Amniotic stem cell (primary cell): ENCODE data around the gene MSL3.
A peak's percentile ranks its signal among the peaks of the same experiment; 100 is the strongest.

Source experiments
- DNase-seq: peaks from one replicate; lab custom pipeline; 2025; lab: John Stamatoyannopoulos, UW

MSL3 gene, protein sequence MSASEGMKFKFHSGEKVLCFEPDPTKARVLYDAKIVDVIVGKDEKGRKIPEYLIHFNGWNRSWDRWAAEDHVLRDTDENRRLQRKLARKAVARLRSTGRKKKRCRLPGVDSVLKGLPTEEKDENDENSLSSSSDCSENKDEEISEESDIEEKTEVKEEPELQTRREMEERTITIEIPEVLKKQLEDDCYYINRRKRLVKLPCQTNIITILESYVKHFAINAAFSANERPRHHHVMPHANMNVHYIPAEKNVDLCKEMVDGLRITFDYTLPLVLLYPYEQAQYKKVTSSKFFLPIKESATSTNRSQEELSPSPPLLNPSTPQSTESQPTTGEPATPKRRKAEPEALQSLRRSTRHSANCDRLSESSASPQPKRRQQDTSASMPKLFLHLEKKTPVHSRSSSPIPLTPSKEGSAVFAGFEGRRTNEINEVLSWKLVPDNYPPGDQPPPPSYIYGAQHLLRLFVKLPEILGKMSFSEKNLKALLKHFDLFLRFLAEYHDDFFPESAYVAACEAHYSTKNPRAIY

DNA sequence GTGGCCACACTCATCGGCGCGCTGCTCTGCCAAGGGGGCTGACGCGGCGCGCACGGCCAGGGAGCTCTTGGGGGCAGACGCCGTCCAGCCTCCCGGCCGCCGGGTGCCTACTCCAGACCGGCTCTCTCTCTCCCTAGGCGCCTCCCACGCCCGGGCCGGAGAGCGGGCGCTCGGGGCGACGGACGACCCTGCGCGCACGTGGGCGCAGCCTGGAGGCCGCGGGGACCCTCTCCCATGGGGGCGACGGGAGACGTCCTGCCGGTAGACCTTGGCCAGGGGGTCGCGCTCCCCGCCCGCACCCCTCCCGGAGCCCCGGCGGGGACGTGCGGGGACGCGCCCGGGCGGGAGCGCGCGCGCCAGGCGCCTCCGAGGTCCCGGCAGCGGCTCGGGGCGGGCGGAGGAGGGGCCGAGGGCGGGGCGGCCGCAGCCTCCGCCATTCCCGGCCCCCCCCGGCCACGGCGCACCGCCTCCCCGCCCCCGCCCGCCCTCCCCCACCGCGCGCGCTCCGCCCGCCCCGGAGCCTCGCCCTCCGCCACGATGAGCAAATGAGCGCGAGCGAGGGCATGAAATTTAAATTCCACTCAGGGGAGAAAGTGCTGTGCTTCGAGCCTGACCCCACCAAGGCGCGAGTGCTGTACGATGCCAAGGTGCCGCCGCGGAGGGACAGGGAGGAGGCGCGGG lies at the start of gene MSL3:
MSL3 (plus strand) TSS at position 519 of the 681 bp plus-strand sequence; CDS start at position 546, 27 bp downstream.
- peak; percentile 16 for DNase-seq

DNA sequence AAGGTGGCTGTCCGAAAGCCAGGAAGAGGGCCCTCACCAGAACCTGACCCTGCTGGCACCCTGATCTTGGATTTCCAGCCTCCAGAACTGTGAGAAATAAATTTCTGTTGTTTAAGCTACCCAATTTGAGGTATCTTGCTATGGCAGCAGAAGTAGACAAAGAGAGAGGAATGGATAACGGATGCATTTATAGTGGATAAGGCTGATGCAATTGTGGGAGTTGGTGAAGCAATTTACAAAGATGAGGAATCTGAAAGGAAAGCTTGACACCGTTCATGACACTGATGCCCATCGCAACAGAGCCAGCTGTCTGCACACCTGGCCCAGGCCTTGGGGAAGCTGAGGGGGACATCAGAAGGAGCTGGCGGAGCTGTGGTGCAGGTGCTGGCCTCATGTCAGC lies 35.7 kb upstream of the MSL3 start:
- no peak for DNase-seq

GRCh38 chrX:11724122-11725017 lies 33.7 kb upstream of the MSL3 start:
- DNase-seq: peak; percentile 3

- DNase-seq: no peak
Measured at GRCh38 chrX:11725631-11726442, 32.2 kb upstream of the MSL3 start.

GRCh38 chrX:11728556-11728955 lies 29.5 kb upstream of the MSL3 start:
- no peak for DNase-seq

GRCh38 chrX:11733614-11734013 lies 24.4 kb upstream of the MSL3 start:
- DNase-seq: no peak

DNA sequence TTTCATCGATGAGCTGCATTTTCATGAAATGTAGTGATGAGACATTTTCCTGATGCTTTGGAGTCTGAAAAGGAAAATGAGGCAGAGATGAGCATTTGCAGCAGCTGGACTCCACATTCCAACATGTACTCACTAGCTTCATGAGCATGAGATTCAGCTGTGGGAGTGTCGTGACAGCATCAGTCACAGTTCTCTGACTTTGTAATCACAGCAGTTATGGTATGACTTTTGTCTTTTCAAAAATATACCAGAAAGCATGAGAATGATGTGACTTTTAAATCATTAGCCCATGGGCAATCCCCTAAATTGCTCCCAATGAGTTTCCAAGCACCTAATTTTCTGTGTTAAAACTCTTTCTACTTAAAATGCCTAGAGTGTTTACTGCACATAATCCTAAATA lies 18.3 kb upstream of the MSL3 start:
- no peak for DNase-seq

DNA sequence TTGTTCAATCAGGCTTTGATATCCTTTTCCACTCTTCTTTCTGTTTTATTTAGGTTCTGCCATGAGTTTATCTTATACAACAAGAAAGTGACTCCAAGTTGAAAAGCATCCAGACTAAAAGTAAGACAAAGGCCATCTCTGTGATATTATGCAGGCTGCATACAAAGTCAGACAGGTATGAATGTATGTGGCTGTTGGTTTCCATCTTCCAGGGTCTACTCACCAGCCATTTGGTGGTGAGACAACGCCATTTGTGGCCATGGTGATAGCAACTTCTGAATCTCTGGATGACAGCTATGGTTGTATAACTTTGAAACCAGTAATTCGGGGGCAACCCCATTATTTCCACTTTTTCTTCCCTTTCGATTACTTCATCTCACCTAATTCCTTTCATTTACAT lies 17.2 kb upstream of the MSL3 start:
- no peak for DNase-seq

DNA sequence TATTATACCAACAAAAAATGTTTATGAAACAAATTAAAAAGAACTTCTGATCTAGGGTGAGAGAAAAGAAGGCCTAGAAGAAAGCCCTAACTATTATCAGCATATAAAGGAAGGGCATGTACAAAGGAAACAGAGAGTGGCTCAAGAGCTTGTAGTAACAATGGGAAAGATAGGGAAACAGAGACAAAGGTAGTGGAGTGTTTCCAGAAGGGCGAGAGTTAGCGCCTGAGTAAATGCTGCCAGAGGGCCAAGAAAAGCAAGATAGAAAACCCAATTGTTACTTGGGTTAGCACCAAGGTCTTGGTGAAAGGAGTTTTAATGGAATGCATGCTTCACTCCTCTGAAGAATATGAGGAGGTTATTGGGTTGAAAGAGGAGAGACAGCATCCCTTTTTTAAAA lies 16.5 kb upstream of the MSL3 start:
- DNase-seq: no peak

DNA sequence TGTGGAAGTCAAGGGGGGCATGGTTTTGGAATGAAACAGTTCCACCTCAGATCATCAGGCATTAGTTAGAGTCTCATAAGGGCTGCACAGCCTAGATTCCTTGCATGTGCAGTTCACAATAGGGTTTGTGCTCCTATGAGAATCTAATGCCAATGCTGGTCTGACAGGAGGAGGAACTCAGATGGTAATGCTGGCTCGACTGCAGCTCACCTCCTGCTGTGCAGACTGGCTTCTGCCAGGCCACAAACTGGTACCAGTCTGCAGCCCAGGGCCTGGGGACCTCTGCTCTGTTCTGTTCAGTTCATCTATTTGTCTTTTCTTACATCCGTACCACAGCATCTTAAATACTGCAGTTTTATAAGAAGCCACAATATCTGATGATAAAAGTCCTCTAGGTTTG lies 12.2 kb upstream of the MSL3 start:
- no peak for DNase-seq

DNA sequence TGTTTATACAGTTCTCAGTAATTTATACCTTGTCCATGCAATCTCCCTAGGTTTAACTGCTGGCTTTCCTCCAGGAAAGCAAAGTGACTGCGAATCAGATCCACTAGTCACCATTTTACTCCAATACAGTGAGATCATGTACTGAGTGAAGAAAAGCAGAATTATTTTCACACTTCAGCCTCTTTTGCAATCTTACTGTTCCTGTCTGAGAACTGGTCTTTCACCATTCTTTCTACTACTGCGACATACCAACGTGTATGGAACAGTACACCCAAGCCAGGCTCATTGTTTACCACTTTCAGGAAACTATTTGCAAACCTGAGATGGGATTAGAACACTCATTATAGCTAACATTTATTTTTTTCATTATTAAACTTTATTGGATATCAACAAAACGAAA lies 8.0 kb upstream of the MSL3 start:
- DNase-seq: no peak

DNA sequence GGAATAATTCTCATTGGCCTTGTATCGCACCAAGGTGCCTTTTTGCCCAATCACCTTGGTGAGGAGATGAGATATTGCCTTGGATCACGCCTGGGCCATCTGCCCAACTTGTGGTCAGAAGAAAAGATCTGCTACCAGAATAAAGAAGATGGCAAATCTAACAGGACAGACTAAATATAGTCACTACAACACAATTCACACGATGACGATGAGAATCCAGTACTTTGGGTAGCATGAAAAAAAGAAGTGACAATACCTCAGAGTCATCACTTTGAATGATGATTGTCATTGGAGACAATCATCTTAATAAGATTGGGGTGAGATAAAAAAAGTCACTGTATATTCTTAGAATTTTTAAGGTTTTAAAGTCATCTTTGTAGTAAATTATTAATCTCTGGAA lies 7.3 kb upstream of the MSL3 start:
- DNase-seq: no peak

DNA sequence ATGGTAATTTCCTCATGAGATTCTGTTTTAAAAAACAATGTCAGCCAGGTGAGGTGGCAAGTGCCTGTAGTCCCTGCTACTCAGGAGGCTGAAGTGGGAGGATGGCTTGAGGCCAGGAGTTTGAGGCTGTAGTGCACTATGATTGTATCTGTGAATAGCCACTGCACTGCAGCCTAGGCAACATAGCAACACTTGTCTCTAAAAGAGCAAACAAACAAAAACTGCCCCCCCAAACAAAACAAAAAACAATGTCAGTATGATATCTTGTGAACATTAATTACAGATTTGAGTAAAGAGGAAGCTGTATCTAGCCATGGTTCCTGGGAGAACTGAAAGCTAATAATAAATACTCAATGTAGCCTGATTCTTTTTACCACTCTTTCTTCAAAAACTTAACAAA lies 6.8 kb upstream of the MSL3 start:
- DNase-seq: no peak

- no peak for DNase-seq
Measured at GRCh38 chrX:11753668-11754067, 4.4 kb upstream of the MSL3 start.

DNA sequence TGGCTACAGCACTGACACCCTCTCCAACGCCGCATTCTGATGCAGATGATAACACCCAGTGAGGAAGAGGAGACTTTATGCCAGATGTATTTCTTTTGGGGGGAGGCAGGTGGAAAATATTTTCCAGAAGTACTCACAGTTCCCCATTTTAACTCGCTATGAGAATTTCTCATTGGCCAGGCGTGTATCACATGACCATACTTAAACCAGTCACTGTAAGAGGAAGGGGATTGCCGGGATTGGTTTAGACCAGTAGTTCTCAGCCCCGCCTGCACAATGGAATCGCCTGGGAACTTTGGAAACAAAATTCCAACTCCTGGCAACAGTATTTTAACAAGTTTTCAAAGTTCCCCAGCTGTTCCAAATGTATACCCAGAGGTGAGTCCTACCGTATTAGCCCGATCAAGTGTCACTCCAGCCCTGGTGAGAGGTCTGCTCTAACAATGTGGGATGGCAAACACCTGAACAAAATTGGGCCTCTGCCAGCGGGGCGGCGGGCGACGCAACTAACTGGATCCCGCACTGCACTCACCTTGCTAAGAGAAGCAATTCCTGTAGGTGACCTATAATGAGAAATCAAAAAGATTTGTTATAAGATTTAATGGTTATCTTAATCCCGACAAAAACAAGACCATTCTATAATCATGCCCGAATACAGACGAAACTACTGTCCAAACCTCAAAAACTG lies 2.9 kb upstream of the MSL3 start:
- no peak for DNase-seq

DNA sequence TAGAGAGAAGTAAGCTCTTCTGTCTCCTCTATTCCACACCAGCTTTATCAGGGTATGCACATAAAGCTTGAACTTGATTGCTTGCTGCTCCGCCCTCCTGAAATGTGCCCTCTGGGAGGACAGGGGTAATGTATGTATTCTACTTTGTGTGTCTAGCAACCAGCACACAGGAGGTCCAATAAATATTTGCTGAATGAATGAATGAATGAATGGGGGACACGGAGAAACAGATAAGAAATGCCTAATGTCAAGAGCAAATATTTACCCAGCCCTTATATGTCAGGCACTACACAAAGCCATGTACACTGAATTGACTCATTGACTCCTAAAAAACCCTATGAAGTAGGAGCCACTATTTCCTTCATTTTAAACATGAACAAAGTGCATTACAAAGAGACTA lies 2.3 kb upstream of the MSL3 start:
- DNase-seq: no peak

DNA sequence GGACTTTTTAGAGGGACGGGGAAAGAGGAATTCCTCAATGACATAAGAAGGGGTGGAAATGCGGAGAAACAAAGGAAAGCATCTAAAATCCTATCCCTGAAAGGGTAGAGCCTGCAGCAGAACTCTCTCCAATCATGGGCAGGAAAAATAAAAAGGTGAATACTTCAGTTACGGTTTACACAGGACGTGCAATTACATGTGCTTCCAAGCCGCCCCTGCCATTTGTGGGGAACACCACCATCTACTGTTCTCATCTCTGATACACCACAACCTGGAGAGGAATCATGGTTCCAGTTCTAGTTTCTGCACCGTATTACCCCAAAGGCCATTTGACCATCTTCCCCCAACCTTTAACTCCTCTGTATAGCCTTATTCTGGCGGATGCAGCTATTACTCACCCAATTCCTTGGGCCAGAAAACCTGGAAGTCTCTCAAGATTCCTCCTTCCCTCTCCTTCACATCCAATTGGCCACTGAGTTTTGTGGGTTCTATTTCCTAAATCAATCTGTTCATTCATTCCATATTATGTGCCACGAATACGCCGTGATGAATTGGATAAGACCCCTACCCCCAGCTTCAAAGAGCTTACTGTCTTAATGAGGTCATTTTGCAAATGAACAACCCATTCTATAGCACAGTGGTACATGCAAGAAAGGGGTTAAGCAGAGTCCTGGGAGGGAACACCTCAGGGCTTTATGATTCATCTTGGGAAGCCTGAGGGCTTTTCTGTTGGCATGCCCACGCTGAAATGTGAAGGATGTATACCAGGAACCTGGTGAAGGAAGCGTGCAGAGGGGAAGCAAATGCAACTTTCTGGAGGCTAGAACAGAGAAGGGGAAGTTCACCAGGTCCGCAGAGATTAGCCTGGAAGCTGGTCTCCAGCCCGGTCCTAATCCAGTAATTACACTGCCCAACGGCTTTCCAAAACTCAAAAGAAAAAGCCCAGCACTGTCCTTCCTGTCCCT lies 1.4 kb upstream of the MSL3 start:
- DNase-seq: no peak

GRCh38 chrX:11757397-11757718 lies 679 bp upstream of the MSL3 start:
- no peak for DNase-seq

DNA sequence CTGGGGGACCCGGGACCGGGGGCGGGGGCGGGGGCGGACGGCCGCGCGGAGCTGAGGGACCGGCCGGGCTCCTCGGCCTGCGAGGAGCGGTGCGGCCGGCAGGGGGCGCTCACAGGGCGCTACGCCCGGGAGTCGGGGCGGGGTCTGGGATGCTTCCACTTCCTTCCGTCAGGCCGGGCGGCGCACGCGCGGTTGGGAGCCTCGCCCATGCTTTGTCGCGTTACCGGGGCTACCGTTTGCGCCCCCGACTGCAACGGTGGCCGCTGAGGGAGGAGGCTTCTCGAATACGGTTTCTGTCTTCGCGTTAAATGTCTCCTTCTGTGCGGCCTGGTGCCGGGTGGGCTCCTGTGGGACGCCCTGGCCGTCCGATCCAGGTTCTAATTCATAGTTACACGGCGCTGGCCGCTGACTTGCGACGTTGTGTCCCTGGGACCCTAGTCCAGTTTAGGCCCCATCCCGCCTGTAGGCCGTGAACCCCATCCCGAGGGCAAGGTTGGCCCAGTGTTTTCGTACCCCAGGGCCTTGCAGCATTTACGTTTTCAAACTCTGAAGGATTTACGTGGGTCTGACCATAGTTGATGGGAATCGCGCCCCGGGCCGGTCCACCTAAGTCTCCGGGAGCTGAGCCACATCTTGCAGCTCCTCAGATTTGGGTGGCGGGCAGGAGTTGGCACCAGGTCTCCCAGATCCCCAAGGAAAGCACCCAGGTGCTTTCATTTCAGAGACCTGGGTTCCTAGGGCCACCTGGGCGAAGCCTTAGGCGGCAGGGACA lies 549 bp downstream of the MSL3 start:
- DNase-seq: peak; percentile 42
